CD14-positive monocyte (primary cell): ENCODE results near the gene SDK1. TPM values are rescaled to one million over a fixed set of nuclear protein-coding genes. Genes with fewer than 3 reads are reported as not detected.

Experiments used
- DNase-seq, 3 donors: peaks; one replicate each; pipeline ENCODE4 v3.0.0-alpha.2; 2011 to 2022
- H2AFZ ChIP-seq: 2 replicates; pipeline ENCODE4 v1.6.0; 2012; ENCODE audit warnings: mild to moderate bottlenecking, low read depth, low read length, inconsistent platforms; ENCODE audit not compliant: insufficient read depth, poor library complexity, severe bottlenecking
- H3K27ac ChIP-seq, 2 donors: 1 replicate in 1 of 2; 2 replicates in 1 of 2; pipeline ENCODE4 v1.5.1; 2012 to 2013; ENCODE audit warnings: low read length in 2 of 2, control low read depth in 1 of 2, inconsistent platforms in 1 of 2, low read depth in 1 of 2, mild to moderate bottlenecking in 1 of 2
- H3K27me3 ChIP-seq, 2 donors: one replicate each; pipeline versions ENCODE4 v1.6.0 to v1.6.1; 2011 to 2013; ENCODE audit warnings: low read length in 2 of 2; ENCODE audit not compliant: control insufficient read depth in 2 of 2, insufficient read depth in 2 of 2
- H3K36me3 ChIP-seq, 2 donors: replicated peaks in 1 of 2; 1 replicate in 1 of 2; 2 replicates in 1 of 2; pipeline versions ENCODE4 v1.5.1 to v1.6.1; 2012 to 2013; ENCODE audit warnings: low read length in 2 of 2, control low read depth in 1 of 2, inconsistent platforms in 1 of 2, mild to moderate bottlenecking in 1 of 2; ENCODE audit not compliant: insufficient read depth in 2 of 2, control insufficient read depth in 1 of 2
- H3K4me1 ChIP-seq, 2 donors: 1 replicate in 1 of 2; 2 replicates in 1 of 2; pipeline versions ENCODE4 v1.5.1 to v1.6.1; 2012 to 2013; ENCODE audit warnings: low read length in 2 of 2, control low read depth in 1 of 2, inconsistent platforms in 1 of 2, mild to moderate bottlenecking in 1 of 2, moderate library complexity in 1 of 2; ENCODE audit not compliant: insufficient read depth in 2 of 2, control insufficient read depth in 1 of 2
- H3K4me2 ChIP-seq: replicated peaks from 2 replicates; pipeline ENCODE3; 2012; ENCODE audit warnings: low read length, moderate library complexity, mild to moderate bottlenecking; ENCODE audit not compliant: poor library complexity, severe bottlenecking; ENCODE audit errors: extremely low read depth
- H3K4me3 ChIP-seq, 3 experiments: fragments of 200-600 bp in 1 of 3; sonication (generic) in 1 of 3; replicated peaks in 1 of 3; 1 replicate in 2 of 3; 2 replicates in 1 of 3; pipeline ENCODE4 v1.5.1; 2011 to 2013; ENCODE audit warnings: low read length in 3 of 3, mild to moderate bottlenecking in 3 of 3, control low read depth in 2 of 3, low read depth in 2 of 3, inconsistent platforms in 1 of 3, moderate library complexity in 1 of 3
- H3K79me2 ChIP-seq: 2 replicates; pipeline ENCODE4 v1.6.0; 2012; ENCODE audit warnings: mild to moderate bottlenecking, control low read depth, inconsistent platforms, low read length, moderate library complexity; ENCODE audit not compliant: insufficient read depth
- H3K9ac ChIP-seq: 2 replicates; pipeline ENCODE4 v1.6.0; 2017; ENCODE audit warnings: low read length, mild to moderate bottlenecking; ENCODE audit not compliant: insufficient read depth, poor library complexity, severe bottlenecking
- H3K9me3 ChIP-seq, 2 donors: replicated peaks in 1 of 2; 1 replicate in 1 of 2; 2 replicates in 1 of 2; pipeline versions ENCODE4 v1.5.1 to v1.6.1; 2012 to 2013; ENCODE audit warnings: low read length in 2 of 2, control low read depth in 1 of 2; ENCODE audit not compliant: control insufficient read depth in 1 of 2, insufficient read depth in 1 of 2
- H4K20me1 ChIP-seq: 2 replicates; pipeline ENCODE4 v1.6.0; 2012; ENCODE audit warnings: mild to moderate bottlenecking, low read length, control low read depth, moderate library complexity; ENCODE audit not compliant: insufficient read depth
- H3K27ac Mint-ChIP-seq, 7 donors: one replicate each; pipeline ENCODE4 v1.8.0; 2020; ENCODE audit warnings: mild to moderate bottlenecking in 7 of 7, mixed read lengths in 7 of 7, moderate library complexity in 6 of 7, inconsistent platforms in 2 of 7
- H3K27me3 Mint-ChIP-seq, 3 donors: one replicate each; pipeline ENCODE4 v1.8.0; 2021 to 2022; ENCODE audit warnings: low read depth in 3 of 3, mild to moderate bottlenecking in 3 of 3, mixed read lengths in 3 of 3, moderate library complexity in 3 of 3, inconsistent platforms in 1 of 3
- H3K36me3 Mint-ChIP-seq, 2 donors: one replicate each; pipeline ENCODE4 v1.8.0; 2020; ENCODE audit warnings: mixed read lengths in 2 of 2, inconsistent platforms in 1 of 2, mild to moderate bottlenecking in 1 of 2
- H3K4me1 Mint-ChIP-seq: one replicate; pipeline ENCODE4 v1.8.0; 2020; ENCODE audit warnings: mild to moderate bottlenecking, mixed read lengths
- H3K4me3 Mint-ChIP-seq, 2 donors: one replicate each; pipeline ENCODE4 v1.8.0; 2020; ENCODE audit warnings: mild to moderate bottlenecking in 2 of 2, mixed read lengths in 2 of 2, moderate library complexity in 1 of 2
- H3K9me3 Mint-ChIP-seq, 7 donors: one replicate each; pipeline ENCODE4 v1.8.0; 2020 to 2022; ENCODE audit warnings: mixed read lengths in 7 of 7, mild to moderate bottlenecking in 6 of 7, moderate library complexity in 6 of 7, inconsistent platforms in 2 of 7
- CTCF ChIP-seq: fragments of 200-600 bp; IDR thresholded peaks from one replicate; pipeline ENCODE4 v1.8.0; 2022; ENCODE audit warnings: antibody characterized with exemption, mild to moderate bottlenecking
- WGBS: methylation state at CpG from one replicate; pipeline ENCODE4 v1.1.5; 2013; ENCODE audit warnings: missing lambda C conversion rate; ENCODE audit not compliant: insufficient coverage; 5-methylcytosine and 5-hydroxymethylcytosine counted together
- intact Hi-C, 2 donors: fragments of 100-400 bp; cut with micrococcal nuclease; formaldehyde crosslinking; loops; one replicate each; pipeline versions ENCODE4 v1.15.0 to v1.15.1; 2023
- polyA plus RNA-seq, 3 donors: library from polyadenylated mRNA; depleted of rRNA in 1 of 3; unstranded in 2 of 3; stranded (reverse) in 1 of 3; fragments of 300-500 nt in 2 of 3; fragments of >200 nt in 1 of 3; fragmentation: Illumina TruSeq in 2 of 3; gene quantifications; 1 replicate in 2 of 3; 2 replicates in 1 of 3; pipeline ENCODE4 v1.2.3, GENCODE V29; 2012 to 2021

SDK1 gene
- polyA plus RNA-seq, 3 donors = 0.01 TPM; not detected in 2

DNA sequence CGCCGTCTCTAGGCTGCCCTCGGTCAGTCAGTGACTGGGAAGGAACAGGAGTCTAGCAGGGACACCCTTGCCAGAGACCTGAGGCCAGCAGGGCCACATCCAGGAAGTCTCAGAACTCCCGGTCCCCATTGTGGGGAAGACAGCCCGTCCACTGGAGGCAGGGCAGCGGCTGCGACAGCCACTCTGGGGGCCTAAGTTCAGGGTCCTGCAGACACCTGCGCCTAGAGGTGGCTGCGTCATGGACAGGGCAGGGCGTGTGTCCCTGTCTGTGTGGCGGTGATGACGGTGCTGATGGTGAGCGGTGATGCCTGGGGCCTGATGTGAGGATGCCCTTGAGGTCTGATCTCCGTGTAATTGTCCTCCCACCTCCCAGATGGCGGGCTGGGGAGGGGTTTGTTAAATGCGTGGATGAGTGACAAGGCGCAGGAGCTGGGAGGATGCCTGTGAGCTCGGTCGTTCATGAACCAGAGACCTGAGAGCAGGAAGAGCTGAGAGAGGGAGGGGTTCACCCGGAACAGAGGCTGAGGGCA is 843.2 kb downstream of the SDK1 start:
- H3K9me3 Mint-ChIP-seq = peaks cover 0 to 2% (median 0%) of the 10 kb centered on the region in 7 donors
- no peaks in the 10 kb centered on the region for H3K79me2 ChIP-seq
- no peaks in the 10 kb centered on the region for H3K4me1 Mint-ChIP-seq
- no peak for TF ChIP-seq CTCF
- peaks cover 3 to 17% (median 11%) of the 10 kb centered on the region in 3 donors for H3K27me3 Mint-ChIP-seq
- H3K27me3 ChIP-seq = no peaks in the 10 kb centered on the region
- no peaks in the 10 kb centered on the region for H3K36me3 ChIP-seq
- intact Hi-C loops = no loop called here
- no peak overlapping the region for H3K9ac ChIP-seq
- 53% methylated on average over 10 of the region's 20 CpGs for WGBS
- H3K4me2 ChIP-seq = no peak overlapping the region
- H3K4me1 ChIP-seq = no peaks in the 10 kb centered on the region
- no peaks in the 10 kb centered on the region for H4K20me1 ChIP-seq
- no peak overlapping the region for H3K27ac ChIP-seq
- DNase-seq = no peak
- H3K9me3 ChIP-seq = no peaks in the 10 kb centered on the region
- no peaks in the 10 kb centered on the region for H3K36me3 Mint-ChIP-seq
- peak overlapping the region in 1 of 2 donors; percentile 76 for H3K4me3 Mint-ChIP-seq
- H3K27ac Mint-ChIP-seq = no peak overlapping the region
- H2AFZ ChIP-seq = peak overlapping the region; percentile 13
- H3K4me3 ChIP-seq = no peak overlapping the region

- TF ChIP-seq CTCF = no peak
- Histone ChIP-seq H3K79me2 (no peaks in the 10 kb centered on the region), H2AFZ (peak overlapping the region; percentile 13), H4K20me1 (no peaks in the 10 kb centered on the region), H3K36me3 (no peaks in the 10 kb centered on the region), H3K4me1 (no peaks in the 10 kb centered on the region), H3K27me3 (no peaks in the 10 kb centered on the region), H3K4me2 (no peak overlapping the region), H3K9ac (no peak overlapping the region), H3K27ac (no peak overlapping the region), H3K4me3 (no peak overlapping the region), H3K9me3 (no peaks in the 10 kb centered on the region)
- intact Hi-C loops = no loop called here
- no peaks in the 10 kb centered on the region for H3K36me3 Mint-ChIP-seq
- H3K9me3 Mint-ChIP-seq = peaks cover 0 to 2% (median 0%) of the 10 kb centered on the region in 7 donors
- no peaks in the 10 kb centered on the region for H3K4me1 Mint-ChIP-seq
- no peak overlapping the region for H3K27ac Mint-ChIP-seq
- peaks cover 3 to 17% (median 11%) of the 10 kb centered on the region in 3 donors for H3K27me3 Mint-ChIP-seq
- peak overlapping the region in 1 of 2 donors; percentile 53 for H3K4me3 Mint-ChIP-seq
- no peak for DNase-seq
- 16% methylated on average over 23 of the region's 25 CpGs for WGBS
Observed at GRCh38 chr7:4144811-4145510, 843.9 kb downstream of the SDK1 start.
